Right lobe of liver (tissue), 6 donors: ENCODE results near the gene BAX. TPM values are rescaled to one million over a fixed set of nuclear protein-coding genes. Genes with fewer than 3 reads are reported as not detected.

Source experiments
- ATAC-seq, 4 donors: fragments of 200-7000 bp; cut with Tn5 transposase; one replicate each; pipeline ENCODE4 v1.9.1; 2020; ENCODE audit warnings: mild to moderate bottlenecking in 4 of 4, moderate library complexity in 4 of 4
- DNase-seq, 3 donors: peaks; one replicate each; pipeline ENCODE4 v3.0.0-alpha.2; 2020
- H3K27ac ChIP-seq, 3 donors: fragments of 200-600 bp; one replicate each; pipeline ENCODE4 v1.8.0; 2022
- H3K27me3 ChIP-seq, 2 donors: fragments of 200-600 bp; one replicate each; pipeline ENCODE4 v1.8.0; 2022
- H3K36me3 ChIP-seq, 4 donors: fragments of 200-600 bp; sonication (generic) in 1 of 4; one replicate each; pipeline versions ENCODE4 v1.5.1 to v1.8.0; 2017 to 2022; ENCODE audit warnings: control low read depth in 1 of 4
- H3K4me1 ChIP-seq, 4 donors: fragments of 200-600 bp; sonication (generic) in 1 of 4; one replicate each; pipeline versions ENCODE4 v1.5.1 to v1.8.0; 2017 to 2022; ENCODE audit warnings: control low read depth in 1 of 4
- H3K4me3 ChIP-seq, 3 donors: fragments of 200-600 bp; one replicate each; pipeline ENCODE4 v1.8.0; 2022
- H3K9me3 ChIP-seq, 4 donors: fragments of 200-600 bp; sonication (generic) in 1 of 4; one replicate each; pipeline versions ENCODE4 v1.5.1 to v1.8.0; 2017 to 2022; ENCODE audit warnings: control low read depth in 1 of 4
- POLR2A ChIP-seq: fragments of 450-650 bp; IDR thresholded peaks from one replicate; pipeline ENCODE4 v1.6.1; 2017; ENCODE audit warnings: antibody characterized with exemption, mild to moderate bottlenecking
- WGBS: methylation state at CpG from one replicate; pipeline ENCODE4 v1.1.6; 2018; ENCODE audit warnings: low coverage, low lambda C conversion rate; ENCODE audit not compliant: insufficient coverage; ENCODE audit errors: missing lambda C conversion rate; 5-methylcytosine and 5-hydroxymethylcytosine counted together
- intact Hi-C, 2 donors: fragments of 100-400 bp; cut with DNase I; formaldehyde crosslinking; loops; one replicate each; pipeline versions ENCODE4 v1.11.2 to v1.14.1; 2022
- total RNA-seq, 6 experiments: library from RNA; depleted of rRNA in 2 of 6; stranded (reverse); fragments of >200 nt in 2 of 6; fragmentation: NEBNext Ultra II Directional in 3 of 6; extraction: Animal tissue kit (Norgen Biotek cat#: 25700) in 3 of 6; gene quantifications; one replicate each; pipeline versions ENCODE4 v1.1.0 to v1.2.4, GENCODE V29; 2016 to 2023
- TF ChIP-seq, protein P1 (sequence below), 4 donors: fragments of 200-600 bp in 3 of 4; fragments of 450-650 bp in 1 of 4; IDR thresholded peaks; one replicate each; pipeline versions ENCODE4 v1.5.1 to v1.8.0; 2016 to 2022; ENCODE audit warnings: antibody characterized with exemption in 4 of 4, mild to moderate bottlenecking in 2 of 4
- donor health status: DM: no; HTN: yes; CAD: no.
- donor health status: DM: no; HTN: no; CAD: no.
- donor health status: DM: no; HTN: no; CAD: no.
- donor health status: DM: no; HTN: yes; CAD: no.
- donor health status: DM: no; HTN: yes; CAD: no.

Gene BAX
- total RNA-seq, 6 experiments from 2014 or later, result 15.9 to 54.1 (median 30.8) TPM

DNA sequence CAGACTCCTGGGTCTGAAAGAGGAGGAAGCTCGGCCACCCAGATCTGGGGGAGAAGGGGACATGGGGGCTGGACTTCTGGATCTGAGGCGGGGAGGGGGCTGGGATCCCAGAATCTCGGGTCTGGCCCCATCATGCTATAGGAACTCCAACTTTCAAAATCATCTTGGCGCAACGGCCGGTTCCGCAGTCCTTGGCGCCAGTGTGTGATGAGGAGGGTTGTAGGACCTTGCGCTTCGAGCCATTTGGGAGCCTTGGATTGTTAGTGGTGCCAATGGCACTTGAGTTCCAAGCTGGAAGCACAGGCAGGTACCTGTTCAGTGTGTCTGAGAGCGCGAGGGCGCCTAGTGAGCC, 39.3 kb downstream of the BAX start:
- intact Hi-C loops, result no loop called here
- TF ChIP-seq POLR2A, result no peak
- TF ChIP-seq, protein P1, sequence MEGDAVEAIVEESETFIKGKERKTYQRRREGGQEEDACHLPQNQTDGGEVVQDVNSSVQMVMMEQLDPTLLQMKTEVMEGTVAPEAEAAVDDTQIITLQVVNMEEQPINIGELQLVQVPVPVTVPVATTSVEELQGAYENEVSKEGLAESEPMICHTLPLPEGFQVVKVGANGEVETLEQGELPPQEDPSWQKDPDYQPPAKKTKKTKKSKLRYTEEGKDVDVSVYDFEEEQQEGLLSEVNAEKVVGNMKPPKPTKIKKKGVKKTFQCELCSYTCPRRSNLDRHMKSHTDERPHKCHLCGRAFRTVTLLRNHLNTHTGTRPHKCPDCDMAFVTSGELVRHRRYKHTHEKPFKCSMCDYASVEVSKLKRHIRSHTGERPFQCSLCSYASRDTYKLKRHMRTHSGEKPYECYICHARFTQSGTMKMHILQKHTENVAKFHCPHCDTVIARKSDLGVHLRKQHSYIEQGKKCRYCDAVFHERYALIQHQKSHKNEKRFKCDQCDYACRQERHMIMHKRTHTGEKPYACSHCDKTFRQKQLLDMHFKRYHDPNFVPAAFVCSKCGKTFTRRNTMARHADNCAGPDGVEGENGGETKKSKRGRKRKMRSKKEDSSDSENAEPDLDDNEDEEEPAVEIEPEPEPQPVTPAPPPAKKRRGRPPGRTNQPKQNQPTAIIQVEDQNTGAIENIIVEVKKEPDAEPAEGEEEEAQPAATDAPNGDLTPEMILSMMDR (IDR thresholded peaks at IDR 0.05), result no peak
- Histone ChIP-seq H3K4me1 (peaks cover 0 to 18% (median 11%) of the 10 kb centered on the region in 4 donors), H3K27me3 (no peaks in the 10 kb centered on the region), H3K4me3 (peak overlapping the region; percentile 85 to 89 (median 87)), H3K36me3 (no peaks in the 10 kb centered on the region), H3K9me3 (no peaks in the 10 kb centered on the region), H3K27ac (peak overlapping the region; percentile 94 to 99 (median 97))
- DNase-seq (no peak), ATAC-seq (no peak)
- WGBS, result 2% methylated on average over 5 of the region's 13 CpGs

DNA sequence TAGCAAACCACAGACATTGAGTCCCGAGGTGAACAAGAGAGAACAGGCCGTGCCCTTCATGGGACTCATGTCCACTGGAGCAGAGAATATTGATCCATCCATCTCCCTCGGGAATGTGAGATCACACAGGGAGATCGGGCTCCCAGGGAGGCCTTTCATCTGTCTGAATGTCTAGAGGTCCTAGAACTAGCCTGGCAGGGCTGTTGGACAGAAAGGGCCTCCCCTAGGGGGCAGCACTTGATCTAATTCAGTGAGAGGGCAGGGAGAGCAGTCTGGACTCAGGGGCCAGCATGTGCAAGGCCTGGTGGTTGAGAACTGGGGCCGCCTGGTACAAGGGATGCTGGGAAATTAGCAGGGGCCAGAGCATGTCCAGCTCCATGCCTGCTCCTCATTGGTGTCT, 43.3 kb downstream of the BAX start:
- DNase-seq, result peak in 1 of 3 donors; percentile 52
- no peak for TF ChIP-seq POLR2A
- TF ChIP-seq, protein P1 (IDR thresholded peaks at IDR 0.05), result peak in 3 of 4 donors; percentile 32 to 52 (median 36)
- Histone ChIP-seq H3K4me1 (peaks cover 0 to 9% (median 6%) of the 10 kb centered on the region in 4 donors), H3K36me3 (peaks cover 0 to 6% (median 0%) of the 10 kb centered on the region in 4 donors), H3K9me3 (no peaks in the 10 kb centered on the region), H3K4me3 (no peak overlapping the region), H3K27ac (no peak overlapping the region), H3K27me3 (no peaks in the 10 kb centered on the region)
- intact Hi-C loops, result no loop called here
- WGBS, result no CpG with 5 or more reads among the region's 5 CpGs
- ATAC-seq, result no peak

DNA sequence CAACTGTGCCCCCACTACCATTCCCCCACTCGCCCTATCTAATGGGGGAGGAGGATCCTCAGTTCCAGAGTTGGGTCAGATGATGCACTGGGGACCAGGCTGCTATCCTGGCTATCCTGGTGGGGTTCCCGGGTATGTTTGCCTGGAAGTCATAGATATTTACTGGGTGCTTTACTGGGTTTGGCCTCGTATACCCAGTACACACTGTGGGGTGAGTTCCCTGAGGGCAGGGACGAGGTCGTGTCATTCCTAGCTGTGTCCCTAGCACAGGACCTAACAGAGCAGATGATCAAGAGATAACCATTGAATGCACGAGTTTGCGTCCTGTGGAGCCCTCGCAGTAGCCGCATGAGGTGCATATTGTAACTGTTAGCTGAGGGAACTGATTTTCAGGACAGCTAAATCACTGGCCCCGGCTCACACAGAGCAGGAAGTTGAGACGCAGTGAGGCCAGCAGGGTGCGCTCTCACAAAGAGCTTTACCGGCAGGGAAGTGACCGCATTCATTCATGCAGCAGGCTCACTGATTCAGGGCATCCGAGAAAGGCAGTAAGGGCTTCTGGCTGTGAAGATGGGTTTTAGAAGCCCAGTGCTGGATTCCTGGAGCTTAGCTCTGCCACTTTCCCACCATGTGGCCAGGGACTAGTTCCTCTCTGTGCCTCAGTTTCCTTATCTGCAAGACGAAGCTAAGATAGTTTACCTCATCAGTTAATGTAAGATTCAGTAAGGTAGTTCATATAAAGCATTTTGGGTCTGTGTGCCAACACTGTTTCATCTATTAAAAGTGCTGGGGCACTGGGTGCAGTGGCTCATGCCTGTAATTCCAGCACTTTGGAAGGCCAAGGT, 45.0 kb downstream of the BAX start:
- H3K9me3 ChIP-seq, result no peaks in the 10 kb centered on the region
- peaks cover 0 to 22% (median 5%) of the 10 kb centered on the region in 4 donors for H3K36me3 ChIP-seq
- peak; percentile 52 to 73 (median 58) for ATAC-seq
- H3K27me3 ChIP-seq, result no peaks in the 10 kb centered on the region
- H3K27ac ChIP-seq, result no peak overlapping the region
- no peak overlapping the region for H3K4me3 ChIP-seq
- intact Hi-C loops, result no loop called here
- peak in 1 of 3 donors; percentile 51 for DNase-seq
- peaks cover 0 to 2% (median under 1%) of the 10 kb centered on the region in 4 donors for H3K4me1 ChIP-seq
- TF ChIP-seq, protein P1 (IDR thresholded peaks at IDR 0.05), result peak; percentile 34 to 58 (median 50)
- TF ChIP-seq POLR2A, result no peak
- 16% methylated on average over 5 of the region's 16 CpGs for WGBS

DNA sequence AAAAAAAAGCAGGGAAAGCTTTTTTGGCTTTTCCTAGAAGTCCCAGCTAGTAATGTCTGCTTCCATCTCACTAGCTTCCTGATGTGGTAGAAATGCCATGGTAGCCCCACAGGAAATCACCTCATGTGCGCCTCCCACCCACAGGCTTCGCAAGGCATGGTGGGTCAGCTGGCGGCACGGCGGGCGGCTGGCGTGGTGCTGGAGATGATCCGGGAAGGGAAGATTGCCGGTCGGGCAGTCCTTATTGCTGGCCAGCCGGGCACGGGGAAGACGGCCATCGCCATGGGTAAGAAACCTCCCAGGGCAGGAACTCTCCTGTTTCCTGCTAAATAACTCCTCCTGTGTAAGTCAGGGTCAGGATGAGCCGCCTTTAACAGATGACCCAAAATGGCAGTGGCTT, 49.5 kb downstream of the BAX start:
- intact Hi-C loops, result no loop called here
- H3K27me3 ChIP-seq, result no peaks in the 10 kb centered on the region
- DNase-seq (no peak), ATAC-seq (no peak)
- TF ChIP-seq, protein P1 (IDR thresholded peaks at IDR 0.05), result no peak
- no peak for TF ChIP-seq POLR2A
- no peak overlapping the region for H3K27ac ChIP-seq
- 100% methylated on average over 1 of the region's 15 CpGs for WGBS
- H3K36me3 ChIP-seq, result peaks cover 0 to 32% (median 15%) of the 10 kb centered on the region in 4 donors
- H3K9me3 ChIP-seq, result no peaks in the 10 kb centered on the region
- H3K4me1 ChIP-seq, result no peaks in the 10 kb centered on the region
- H3K4me3 ChIP-seq, result no peak overlapping the region
